Measurements from ENCODE around the gene NETO2.

GRCh38 chr16:47073223-47074155 is 70.3 kb downstream of the NETO2 start:
- no peak for TF ChIP-seq EZH2 (IDR thresholded peaks at IDR 0.05; ENCODE audit: insufficient read depth, poor library complexity, severe bottlenecking)
- no peak for TF ChIP-seq EZH2phosphoT487 (IDR thresholded peaks at IDR 0.05; ENCODE audit: insufficient read depth, low read depth)

Measured in GM23248 (cell line).